ENCODE results near the gene PRM1.
"Not testable (repeated sequence)": the region's sequence is repeated elsewhere in the genome, so short reads cannot be mapped to it uniquely, and the experiment has no call there.

Gene PRM1

DNA sequence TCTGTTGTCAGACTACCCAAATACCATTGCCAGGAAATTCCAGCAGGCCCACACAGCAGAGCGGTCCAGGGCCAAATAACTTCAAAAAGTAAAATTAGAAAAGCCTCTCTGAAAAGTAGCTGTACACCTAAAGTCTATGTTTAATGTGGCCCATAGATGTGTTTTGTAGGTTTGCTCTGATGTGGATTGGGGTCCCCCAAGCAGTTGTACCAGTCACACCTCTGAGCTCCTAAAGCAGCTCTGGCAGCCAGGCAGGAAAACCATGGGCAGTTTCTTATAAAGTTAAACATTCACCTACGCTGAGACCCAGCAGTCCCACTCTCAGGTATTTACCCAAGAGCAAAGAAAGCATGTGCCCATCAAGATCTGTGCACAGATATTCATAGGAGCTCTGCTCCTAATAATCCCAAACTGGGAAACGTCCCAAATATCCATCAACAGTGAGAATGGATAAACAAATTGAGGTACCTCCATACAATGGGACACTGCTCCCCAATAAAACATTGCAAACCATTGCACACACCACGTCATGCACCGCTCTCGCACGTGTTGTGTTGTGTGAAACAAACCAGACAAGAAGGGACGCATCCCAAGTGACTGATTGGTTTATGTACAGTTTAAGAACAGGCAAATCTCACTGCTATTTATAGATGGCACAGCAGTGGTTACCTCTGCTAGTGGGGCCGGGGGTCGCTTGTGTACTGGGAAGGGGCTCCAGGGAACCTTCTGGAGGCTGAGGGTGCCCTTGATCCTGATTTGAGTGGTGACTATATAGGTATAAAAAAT lies 15.8 kb upstream of the PRM1 start:
- peak; percentile 15 for DNase-seq

DNA sequence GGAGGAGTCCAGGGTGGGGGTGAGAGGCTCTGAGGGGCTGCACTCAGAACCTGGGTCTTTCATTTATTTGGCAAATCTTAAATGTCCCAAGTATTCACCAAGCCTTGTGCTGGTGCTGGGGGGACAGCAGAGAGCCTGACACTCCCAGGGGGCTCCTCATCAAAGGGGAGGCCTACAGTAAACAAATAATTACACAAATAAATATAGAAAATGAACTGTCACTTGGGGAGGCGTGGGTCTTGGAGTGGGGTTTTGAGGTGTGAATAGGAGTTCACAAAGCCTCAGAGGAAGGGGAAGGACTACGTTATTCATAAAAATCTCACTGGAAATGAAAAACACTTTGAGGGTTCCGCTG lies 15.2 kb upstream of the PRM1 start:
- DNase-seq = no peak

DNA sequence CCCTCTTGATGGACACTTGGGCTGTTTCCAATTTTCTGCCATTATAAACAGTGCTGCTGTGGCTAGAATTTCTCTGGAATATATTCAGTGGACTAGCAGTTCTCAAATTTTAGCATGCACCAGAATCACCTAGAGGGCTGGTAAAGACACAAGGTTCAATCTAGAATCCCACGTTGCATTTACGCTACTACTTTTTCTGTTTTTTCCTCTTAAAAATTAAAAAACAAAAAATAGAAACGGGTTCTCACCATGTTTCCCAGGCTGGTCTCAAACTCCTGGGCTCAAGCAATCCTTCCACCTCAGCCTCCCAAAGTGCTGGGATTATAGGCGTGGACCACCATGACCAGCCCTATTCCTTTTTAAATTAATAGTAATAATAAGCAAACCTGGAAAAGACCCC lies 14.5 kb upstream of the PRM1 start:
- DNase-seq = no peak

DNA sequence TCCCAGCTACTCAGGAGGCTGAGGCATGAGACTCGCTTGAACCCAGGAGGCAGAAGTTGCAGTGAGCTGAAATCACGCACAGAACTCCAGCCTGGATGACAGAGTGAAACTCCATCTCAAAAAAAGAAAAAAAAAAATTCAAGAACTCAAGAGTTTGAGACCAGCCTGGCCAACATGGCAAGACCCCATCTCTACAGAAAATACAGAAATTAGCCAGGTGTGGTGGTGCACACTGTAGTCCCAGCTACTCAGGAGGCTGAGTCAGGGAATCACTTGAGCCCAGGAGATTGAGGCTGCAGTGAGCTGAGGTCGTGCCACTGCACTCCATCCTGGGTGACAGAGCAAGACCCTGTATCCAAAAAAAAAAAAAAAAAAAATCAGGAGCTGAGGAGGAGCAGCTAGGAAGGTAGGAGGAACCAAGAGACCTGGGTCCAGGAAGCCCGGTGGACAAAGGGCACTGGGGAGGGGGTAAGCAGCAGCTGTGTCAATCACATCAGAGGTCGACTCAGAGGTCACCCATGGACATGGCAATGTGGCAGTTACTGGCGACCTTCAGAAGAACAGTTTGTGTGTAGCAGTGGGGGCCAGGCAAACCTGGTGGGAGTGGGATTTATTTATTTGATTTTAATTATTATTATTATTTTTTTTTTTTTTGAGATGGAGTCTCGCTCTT lies 11.1 kb upstream of the PRM1 start:
- DNase-seq = no peak

DNA sequence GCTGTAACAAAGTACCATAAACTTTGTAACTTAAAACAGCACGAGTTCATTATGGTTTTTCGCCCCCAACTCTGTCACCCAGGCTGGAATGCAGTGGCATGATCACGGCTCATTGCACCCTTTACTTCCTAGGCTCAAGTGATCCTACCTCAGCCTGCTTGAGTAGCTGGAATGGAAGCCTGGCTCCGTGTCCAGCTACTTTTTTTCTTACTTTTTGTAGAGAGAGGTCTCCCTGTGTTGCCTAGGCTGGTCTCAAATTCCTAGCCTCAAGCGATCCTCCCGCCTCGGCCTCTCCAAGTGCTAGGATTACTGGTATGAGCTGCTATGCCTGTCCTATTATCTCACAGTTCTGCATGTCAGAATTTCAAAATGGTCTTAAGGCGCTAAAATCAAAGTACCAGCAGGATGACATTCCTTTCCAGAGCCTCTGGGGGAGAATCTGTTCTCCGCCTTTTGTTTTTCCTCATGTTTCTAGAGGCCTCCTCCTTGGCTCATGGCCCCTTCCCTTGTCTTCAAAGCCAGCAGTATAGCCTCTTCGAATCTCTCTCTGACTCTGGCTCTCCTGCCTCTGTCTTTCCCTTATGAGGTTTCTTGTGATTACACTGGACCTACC lies 10.1 kb upstream of the PRM1 start:
- no peak for DNase-seq

DNA sequence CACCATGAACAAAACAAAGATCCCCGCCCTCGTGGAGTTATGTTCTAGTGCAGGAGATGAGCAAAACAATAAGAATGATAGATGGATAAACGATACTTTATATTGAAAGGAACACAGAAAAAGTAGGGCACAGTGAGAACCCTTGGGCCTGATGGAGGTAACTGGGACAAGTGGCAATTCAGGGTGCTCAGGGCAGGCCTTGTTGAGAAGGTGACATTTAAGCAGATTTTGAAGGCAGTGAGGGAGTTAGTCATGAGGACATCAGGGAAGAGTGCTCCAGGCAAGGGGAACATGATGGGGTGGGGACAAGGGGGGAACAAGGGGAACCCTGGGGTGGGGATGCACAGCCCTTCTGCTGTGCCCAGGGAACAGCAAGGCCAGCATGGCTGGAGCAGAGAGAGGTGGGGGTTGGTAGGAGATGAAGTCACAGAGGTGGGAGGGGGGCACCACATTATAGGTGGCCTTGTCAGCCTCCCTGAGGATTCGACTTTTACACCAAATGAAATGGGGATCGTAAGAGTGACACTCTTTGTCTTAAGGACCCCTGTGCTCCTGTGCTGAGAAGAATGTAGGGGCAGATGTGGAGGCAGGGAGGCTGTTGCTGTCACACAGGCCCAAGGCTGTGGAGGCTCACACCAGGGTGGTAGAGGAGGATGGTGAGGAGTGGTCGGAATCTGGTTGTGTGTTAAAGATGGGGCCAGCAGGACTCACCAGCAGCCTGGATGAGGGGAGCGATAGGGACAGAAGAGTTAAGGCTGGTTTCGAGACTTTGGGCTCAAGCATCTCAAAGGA lies 9.2 kb upstream of the PRM1 start:
- DNase-seq = no peak

DNA sequence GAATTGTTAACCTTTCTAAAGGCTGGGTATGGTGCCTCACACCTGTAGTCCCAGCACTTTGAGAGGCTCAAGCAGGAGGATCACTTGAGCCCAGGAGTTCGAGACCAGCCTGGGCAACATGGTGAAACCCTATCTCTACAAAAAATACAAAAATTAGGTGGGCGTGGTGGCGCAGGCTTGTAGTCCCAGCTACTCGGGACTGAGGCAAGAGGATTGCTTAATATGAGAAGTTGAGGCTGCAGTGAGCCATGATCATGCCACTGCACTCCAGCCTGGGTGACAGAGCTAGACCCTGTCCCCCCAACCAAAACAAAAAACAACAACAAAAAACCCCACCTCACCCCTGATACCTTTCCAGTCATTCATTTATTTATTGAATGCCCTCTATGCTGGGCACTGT lies 8.6 kb upstream of the PRM1 start:
- DNase-seq = not testable (repeated sequence)

DNA sequence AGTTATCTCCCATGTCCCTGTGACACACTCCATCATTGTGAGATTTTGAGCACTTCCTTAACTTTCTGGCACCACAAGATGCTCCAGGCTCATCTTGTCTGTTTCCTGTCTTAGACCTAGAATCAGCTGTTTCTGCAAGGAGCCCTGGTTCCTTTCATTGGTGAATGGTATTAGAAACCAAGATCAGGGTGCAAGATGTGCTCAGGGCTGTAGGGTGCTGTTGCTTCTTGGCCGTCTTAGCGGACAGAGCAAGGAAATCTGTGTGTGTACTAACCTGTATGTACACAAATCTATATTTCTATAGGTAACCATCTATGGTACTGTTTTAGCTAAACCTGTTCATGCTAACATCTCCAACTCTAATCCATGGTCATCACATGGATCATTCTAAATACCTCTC lies 8.1 kb upstream of the PRM1 start:
- no peak for DNase-seq

DNA sequence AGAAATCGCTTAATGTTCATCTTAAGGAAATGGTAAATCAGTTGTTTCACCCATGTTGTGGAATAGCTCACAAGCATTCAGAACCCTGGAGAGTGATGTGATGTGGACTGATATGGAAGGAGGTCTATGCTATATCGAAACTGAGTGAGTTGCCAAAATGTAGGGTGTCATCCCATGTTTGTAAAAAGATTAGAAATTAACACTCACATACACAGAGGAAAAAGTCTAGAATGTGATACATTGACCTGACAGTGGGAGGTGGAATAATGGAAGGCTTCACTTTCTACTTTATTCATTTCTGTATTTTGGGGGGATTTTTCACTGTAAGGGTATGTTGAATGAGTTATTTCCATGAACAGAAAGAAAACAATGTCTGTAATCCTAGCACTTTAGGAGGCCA lies 4.7 kb upstream of the PRM1 start:
- DNase-seq = no peak

DNA sequence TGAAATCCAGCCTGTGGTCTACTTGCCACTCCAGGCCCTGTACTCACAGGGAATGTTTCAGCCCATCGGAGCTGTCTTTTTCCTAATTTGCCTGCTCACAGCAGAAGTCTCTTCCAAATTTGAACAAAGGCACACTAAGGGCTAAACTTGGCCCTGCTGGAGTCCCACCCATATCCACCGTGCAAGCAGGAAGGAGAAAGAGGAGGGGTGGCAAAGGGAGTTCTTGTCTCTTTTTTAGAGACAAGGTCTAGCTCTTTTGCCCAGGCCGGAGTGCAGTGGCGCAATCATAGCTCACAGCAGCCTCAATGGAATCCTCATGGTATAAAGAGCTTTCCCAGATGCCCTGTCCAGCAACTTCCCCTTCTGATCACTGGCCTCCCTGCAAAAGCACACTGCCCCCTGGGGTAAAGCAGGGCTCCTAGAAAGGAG lies 2.7 kb upstream of the PRM1 start:
- DNase-seq = no peak

DNA sequence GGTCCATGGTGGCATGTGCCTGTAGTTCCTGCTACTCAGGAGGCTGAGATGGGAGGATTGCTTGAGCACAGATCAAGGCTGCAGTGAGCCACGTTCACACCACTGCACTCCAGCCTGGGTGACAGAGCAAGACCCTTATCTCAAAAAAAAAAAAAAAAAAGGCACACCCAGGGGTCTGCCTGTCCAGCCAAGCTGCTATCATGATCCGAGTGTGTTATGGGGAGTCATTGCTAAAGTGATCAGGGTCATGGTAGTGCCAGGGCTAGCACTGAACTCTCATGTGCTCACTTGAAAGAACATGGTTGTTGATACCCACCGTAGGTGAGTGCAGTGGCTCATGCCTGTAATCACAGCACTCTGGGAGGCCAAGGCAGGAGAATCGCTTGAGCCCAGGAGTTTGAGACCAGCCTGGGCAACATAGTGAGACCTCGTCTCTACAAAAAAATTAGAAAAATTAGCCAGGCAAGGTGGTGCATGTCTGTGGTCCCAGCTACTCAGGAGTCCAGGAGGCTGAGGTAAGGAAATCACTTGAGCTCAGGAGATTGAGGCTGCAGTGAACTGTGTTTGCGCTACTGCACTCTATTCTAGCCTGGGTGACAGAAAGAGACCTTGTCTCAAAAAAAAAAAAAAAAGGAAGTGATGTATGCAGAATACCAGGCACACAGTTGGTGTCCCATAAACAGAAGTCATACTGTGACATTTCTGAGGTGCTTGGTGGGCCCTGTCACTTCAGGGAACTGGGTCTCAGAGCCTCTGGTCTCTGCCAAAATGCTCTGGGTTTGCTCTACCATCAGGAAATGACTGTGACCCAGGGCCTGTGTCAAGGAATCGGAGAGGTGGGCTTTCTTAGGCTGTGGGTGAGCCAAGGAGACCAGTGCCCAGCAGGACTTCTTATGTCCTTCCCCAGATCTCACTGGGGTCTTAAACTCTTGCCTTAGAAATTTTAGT lies 2.2 kb downstream of the PRM1 start:
- DNase-seq = no peak

DNA sequence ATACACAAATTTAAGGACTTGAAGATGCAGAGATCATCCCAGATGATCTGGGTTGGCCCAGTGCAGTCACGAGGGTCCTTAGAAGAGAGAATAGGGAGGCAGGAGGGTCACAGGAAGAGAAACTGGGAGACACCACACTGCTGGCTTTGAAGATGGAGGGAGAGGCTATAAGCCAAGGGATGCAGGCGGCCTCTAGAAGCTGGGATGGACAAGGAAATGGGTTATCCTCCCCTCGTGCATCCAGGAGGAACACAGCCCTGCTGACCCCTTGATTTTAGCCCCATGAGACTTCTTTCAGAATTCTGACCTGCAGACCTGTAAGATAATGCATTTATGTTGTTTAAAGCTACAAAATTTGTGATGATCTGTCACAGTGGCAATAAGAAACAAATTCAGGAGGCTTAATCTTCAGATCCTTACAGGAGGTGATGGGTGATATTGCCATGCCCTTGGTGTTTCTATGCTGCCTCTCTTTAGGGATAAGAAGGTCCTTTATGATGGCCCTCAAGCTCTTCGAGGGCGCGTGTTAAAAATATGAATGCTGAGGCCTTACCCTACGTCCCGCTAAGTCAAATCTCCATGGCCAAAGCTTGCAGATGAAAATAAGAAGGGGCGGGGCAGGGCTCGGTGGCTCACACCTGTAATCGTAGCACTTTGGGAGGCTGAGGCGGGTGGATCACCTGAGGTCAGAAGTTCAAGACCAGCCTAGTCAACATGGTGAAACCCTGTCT lies 3.4 kb downstream of the PRM1 start:
- DNase-seq = no peak

DNA sequence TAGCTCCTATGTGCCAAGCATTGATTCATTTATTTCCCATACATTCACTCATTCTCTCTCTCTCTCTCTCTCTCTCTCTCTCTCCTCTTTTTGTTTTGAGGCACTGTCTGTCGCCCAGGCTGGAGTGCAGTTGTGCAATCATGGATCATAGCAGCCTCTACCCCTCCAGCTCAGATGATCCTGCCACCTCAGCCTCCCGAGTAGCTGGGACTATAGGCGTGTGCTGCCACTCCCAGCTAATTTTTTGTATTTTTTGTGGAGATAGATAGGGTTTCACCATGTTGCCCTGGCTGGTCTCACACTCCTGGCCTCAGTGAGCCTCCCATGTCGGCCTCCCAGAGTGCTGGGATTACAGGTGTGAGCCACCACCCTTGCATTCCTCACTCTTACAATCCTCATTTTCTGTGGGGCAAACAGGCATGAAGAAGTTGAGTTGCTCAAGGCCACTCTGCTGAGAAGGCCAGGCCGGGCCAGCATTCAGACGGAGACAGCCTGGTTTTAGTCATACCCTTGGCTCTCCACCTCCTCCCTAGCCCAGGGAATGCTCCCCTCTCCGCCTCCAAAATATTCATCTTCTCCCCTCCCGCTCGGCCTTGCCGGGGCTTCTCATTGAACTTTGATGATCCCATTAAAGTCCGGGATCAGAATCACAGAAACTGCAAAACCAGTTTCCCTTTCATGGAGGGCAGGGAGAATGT lies 4.1 kb downstream of the PRM1 start:
- DNase-seq = no peak

DNA sequence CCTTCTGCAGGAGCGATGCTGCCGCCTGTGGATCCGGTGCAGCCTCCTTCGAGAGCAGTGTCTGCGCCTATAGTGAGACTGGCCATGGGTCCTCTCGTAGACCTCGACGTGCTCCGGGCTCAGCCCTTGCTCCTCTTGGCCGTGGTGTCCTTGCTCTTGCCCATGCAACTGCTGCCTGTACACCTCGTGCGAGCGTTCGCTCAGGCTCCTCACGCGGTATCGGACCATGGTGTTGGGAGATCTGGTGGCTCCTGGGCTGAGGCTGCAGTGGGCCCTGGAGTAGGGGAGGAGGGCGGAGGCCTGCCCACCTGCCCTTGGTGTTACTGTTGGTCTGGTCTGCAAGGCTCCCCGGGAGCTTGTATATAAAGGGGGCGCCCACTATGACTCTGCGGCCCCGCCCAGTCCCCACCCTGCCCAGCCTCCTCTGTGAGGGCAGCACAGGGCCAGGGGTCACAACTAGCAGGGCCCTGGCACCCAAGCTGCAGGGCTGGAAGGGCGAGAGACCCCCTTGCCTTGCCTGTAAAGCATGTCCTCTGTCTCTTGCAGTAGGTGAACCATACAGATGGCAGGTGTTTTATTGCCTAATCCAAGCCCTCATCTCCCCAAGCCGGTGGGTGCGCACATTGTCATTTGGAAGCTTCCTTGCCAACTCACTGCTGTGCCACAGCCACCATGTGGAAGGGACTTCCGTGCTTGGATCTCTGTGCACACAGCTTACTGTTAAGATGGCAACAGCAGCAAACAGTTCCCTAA lies 4.8 kb downstream of the PRM1 start, which contains the start of gene PRM2:
PRM2 (minus strand) TSS at position 338 of the 753 bp plus-strand sequence; CDS start at position 228, 110 bp downstream.
- DNase-seq = no peak

DNA sequence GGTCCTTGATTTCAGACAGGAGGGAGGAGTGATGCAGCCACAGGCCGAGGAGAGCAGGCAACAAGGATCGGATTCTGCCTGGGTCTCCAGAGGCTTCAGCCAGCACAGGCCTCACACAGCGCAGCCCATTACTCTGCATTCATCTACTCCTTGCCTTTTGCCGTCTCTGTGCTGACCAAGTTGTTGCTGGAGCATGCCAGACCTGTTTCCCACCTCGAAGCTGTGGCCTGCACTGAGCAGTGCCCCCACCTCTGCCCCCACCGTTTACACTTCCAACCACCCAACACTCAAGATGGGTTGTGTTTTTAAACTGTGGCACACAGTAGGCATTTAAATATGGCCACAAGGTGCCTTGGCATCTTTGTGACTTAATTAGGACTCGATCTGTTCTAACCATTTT lies 6.2 kb downstream of the PRM1 start:
- DNase-seq = no peak

DNA sequence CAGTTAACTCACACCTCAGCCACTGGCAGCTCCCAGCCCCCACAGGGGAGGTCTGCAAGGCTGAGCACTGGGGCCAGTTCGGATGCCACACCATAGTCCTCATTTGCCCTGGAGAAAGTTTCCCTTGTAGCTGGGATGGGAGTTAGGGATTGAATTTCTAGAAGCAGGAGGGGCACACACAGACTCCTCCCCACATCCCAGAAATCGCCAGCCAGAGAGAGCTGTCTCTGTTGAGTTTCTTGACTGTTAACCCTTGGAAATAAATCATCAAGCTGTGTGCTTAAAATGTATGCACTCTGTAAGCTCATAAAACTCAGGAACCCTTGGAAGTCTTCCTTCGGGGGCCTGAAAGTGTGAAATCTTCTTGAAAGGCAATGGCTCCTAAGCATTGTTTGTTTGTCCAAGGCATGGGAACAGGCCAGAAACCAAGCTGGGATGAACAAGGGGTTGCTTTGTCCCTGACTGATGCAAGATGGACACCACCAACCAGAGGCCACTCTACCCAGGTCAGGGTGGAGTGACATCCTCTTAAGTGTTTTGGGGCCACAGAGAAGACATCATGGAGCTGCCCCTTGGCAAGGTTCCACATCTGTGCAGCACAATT lies 7.3 kb downstream of the PRM1 start:
- DNase-seq = no peak

DNA sequence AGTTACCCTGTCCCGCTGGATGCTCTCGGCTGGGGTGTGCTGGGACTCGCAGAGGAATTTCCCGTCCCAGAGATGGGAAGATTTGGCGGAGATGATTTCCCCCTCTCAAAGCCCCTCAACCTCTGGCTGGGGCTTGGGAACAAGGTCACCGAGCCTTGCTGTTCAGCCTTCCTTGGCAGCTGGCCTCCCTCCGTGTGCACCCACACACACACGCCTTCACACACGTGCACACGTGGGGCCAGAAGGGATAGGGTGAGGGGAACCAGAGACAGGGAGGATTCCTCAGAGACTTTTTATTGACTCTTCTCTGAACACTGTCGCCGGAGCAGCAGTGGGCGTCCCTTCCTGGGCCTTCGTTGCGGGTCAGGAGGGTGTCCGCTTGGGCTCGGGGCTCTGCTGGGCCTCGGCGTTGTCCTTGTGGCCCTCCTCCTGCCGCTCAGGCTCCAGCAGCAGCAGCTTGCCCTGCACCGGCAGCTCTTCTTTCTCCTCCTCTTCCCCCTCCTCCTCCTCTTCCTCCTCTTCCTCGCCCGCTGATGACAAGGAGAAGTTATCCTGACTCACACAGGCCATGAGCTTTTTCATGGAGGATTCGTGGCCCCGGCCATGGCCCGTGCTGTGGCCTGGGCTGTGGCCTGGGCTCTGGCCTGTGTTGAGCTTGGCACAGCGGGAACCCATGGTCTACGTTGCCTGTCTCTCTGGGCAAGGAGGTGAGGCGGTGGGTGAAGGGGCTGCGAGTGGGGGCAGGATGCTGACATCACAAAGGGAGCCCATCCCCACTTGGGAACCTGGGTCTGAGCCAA lies 8.0 kb downstream of the PRM1 start, which contains the start of gene PRM3:
PRM3 (minus strand) TSS at position 709 of the 800 bp plus-strand sequence; CDS start at position 675, 34 bp downstream.
- no peak for DNase-seq

DNA sequence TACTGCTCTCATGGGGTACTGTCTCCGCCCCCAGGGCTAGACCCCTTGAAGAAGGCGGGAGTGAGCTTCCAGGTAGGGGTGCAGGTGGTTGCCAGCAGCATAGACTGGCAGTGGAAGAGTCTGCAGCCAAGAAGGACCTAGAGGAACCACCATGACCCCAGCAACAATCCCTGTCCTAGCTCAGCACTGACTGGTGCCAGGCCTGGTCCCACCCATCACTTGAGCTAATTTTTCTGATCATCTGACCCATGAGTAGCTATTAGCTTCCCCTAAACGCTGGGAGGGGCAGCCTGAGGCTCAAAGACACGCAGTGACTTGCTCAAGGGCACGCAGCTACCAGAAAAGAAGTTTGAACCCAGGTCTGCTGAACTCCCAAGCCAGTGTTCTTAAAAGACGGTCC lies 8.6 kb downstream of the PRM1 start:
- no peak for DNase-seq

DNA sequence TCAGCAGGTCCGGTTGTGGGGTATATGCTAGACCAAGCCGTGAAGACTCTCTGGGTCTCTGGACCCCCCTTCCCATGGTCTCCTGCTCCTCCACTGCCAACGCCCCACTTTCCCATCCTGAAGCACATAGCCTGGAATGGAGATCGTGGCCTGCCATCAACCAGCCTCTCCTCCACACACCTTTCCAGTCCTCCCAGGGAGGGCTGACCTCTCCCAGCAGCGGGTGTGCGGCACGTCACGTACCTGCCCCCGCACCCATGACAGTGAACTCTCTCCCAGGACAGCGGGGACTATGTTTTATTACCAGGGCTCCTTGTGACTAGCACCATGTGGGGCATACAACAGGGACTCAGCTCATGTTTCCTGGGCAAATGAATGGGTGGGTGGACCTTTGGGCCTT lies 9.5 kb downstream of the PRM1 start:
- DNase-seq = no peak

All from stimulated activated CD4-positive, alpha-beta T cell treated with anti-CD3 and anti-CD28 coated beads, Interleukin-15, amount 100 ng/mL, for 24 hours (primary cell).